Liver (tissue), 3 donors: Measurements from ENCODE around the gene VPS37B.

ENCODE experiments used
- EGR1 ChIP-seq, 2 donors: IDR thresholded peaks; 2 replicates each; pipeline ENCODE4 v1.6.1; 2016 to 2018; ENCODE audit warnings: antibody characterized with exemption in 2 of 2, low read depth in 2 of 2
- FOXA1 ChIP-seq: IDR thresholded peaks from 2 replicates; pipeline ENCODE4 v1.6.1; 2016; ENCODE audit warnings: antibody characterized with exemption
- GABPA ChIP-seq, 2 donors: IDR thresholded peaks in 1 of 2; conservative IDR thresholded peaks in 1 of 2; 2 replicates each; pipeline ENCODE4 v1.6.1; 2016; ENCODE audit warnings: antibody characterized with exemption in 2 of 2, mild to moderate bottlenecking in 1 of 2, moderate library complexity in 1 of 2
- HNF4G ChIP-seq: IDR thresholded peaks from 2 replicates; pipeline ENCODE4 v1.6.1; 2016; ENCODE audit warnings: antibody characterized with exemption
- RAD21 ChIP-seq, 2 donors: IDR thresholded peaks; 2 replicates each; pipeline ENCODE4 v1.6.1; 2016; ENCODE audit warnings: antibody characterized with exemption in 2 of 2, mild to moderate bottlenecking in 2 of 2
- REST ChIP-seq: IDR thresholded peaks from 2 replicates; pipeline ENCODE4 v1.6.1; 2016; ENCODE audit warnings: antibody characterized with exemption, mild to moderate bottlenecking
- SP1 ChIP-seq: IDR thresholded peaks from 2 replicates; pipeline ENCODE4 v1.6.1; 2018; ENCODE audit warnings: antibody characterized with exemption, mild to moderate bottlenecking
- TAF1 ChIP-seq: conservative IDR thresholded peaks from 2 replicates; pipeline ENCODE4 v1.6.1; 2016; ENCODE audit warnings: antibody characterized with exemption, mild to moderate bottlenecking
- YY1 ChIP-seq: IDR thresholded peaks from 2 replicates; pipeline ENCODE4 v1.6.1; 2016; ENCODE audit warnings: antibody characterized with exemption, mild to moderate bottlenecking
- TF ChIP-seq, protein P1 (sequence below): fragments of 150-350 bp; IDR thresholded peaks from 2 replicates; pipeline ENCODE4 v1.5.1; 2017; ENCODE audit warnings: improper control_type of control experiment, low read depth, low read length; ENCODE audit not compliant: missing input control
- TF ChIP-seq, protein P2 (sequence below): IDR thresholded peaks from 2 replicates; pipeline ENCODE4 v1.6.1; 2016; ENCODE audit warnings: antibody characterized with exemption
- donor health status: healthy.
- donor health status: healthy.

GRCh38 chr12:122891661-122892525, 4.0 kb downstream of the VPS37B start:
- TF ChIP-seq, protein P1, sequence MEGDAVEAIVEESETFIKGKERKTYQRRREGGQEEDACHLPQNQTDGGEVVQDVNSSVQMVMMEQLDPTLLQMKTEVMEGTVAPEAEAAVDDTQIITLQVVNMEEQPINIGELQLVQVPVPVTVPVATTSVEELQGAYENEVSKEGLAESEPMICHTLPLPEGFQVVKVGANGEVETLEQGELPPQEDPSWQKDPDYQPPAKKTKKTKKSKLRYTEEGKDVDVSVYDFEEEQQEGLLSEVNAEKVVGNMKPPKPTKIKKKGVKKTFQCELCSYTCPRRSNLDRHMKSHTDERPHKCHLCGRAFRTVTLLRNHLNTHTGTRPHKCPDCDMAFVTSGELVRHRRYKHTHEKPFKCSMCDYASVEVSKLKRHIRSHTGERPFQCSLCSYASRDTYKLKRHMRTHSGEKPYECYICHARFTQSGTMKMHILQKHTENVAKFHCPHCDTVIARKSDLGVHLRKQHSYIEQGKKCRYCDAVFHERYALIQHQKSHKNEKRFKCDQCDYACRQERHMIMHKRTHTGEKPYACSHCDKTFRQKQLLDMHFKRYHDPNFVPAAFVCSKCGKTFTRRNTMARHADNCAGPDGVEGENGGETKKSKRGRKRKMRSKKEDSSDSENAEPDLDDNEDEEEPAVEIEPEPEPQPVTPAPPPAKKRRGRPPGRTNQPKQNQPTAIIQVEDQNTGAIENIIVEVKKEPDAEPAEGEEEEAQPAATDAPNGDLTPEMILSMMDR, result no peak
- no peak for TF ChIP-seq GABPA (IDR thresholded peaks at IDR 0.05 in 1 of 2, conservative IDR thresholded peaks at IDR 0.05 in 1 of 2)
- TF ChIP-seq YY1, result no peak
- TF ChIP-seq RAD21 (IDR thresholded peaks at IDR 0.05), result no peak
- TF ChIP-seq REST, result no peak
- TF ChIP-seq FOXA1, result no peak
- TF ChIP-seq TAF1, result no peak
- no peak for TF ChIP-seq HNF4G
- TF ChIP-seq, protein P2, sequence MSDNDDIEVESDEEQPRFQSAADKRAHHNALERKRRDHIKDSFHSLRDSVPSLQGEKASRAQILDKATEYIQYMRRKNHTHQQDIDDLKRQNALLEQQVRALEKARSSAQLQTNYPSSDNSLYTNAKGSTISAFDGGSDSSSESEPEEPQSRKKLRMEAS, result no peak
- no peak for TF ChIP-seq SP1
- TF ChIP-seq EGR1 (IDR thresholded peaks at IDR 0.05; ENCODE audit: low read depth in 2 of 2), result no peak
